ENCODE results near the gene DDX41.
"Not testable (repeated sequence)": the region's sequence is repeated elsewhere in the genome, so short reads cannot be mapped to it uniquely, and the experiment has no call there.

Gene DDX41

GRCh38 chr5:177537389-177538361 is 20.9 kb upstream of the DDX41 start:
- no peak for FAIRE-seq

- FAIRE-seq, result no peak
Observed at GRCh38 chr5:177536386-177536785, 19.6 kb upstream of the DDX41 start.

GRCh38 chr5:177535125-177535524 is 18.4 kb upstream of the DDX41 start:
- FAIRE-seq, result no peak

- FAIRE-seq, result not testable (repeated sequence)
Observed at GRCh38 chr5:177534433-177534832, 17.7 kb upstream of the DDX41 start.

GRCh38 chr5:177531209-177531940 is 14.6 kb upstream of the DDX41 start:
- FAIRE-seq, result no peak

GRCh38 chr5:177530638-177531037 is 13.9 kb upstream of the DDX41 start:
- no peak for FAIRE-seq

GRCh38 chr5:177529247-177530203 is 12.8 kb upstream of the DDX41 start:
- FAIRE-seq, result no peak

GRCh38 chr5:177528631-177529030 is 11.9 kb upstream of the DDX41 start:
- no peak for FAIRE-seq

- no peak for FAIRE-seq
Observed at GRCh38 chr5:177527595-177527994, 10.8 kb upstream of the DDX41 start.

GRCh38 chr5:177526791-177527190 is 10.0 kb upstream of the DDX41 start:
- no peak for FAIRE-seq

GRCh38 chr5:177526191-177526590 is 9.4 kb upstream of the DDX41 start:
- FAIRE-seq, result no peak

GRCh38 chr5:177524941-177525655 is 8.3 kb upstream of the DDX41 start:
- FAIRE-seq, result no peak

- FAIRE-seq, result no peak
Observed at GRCh38 chr5:177524539-177524900, 7.8 kb upstream of the DDX41 start.

- FAIRE-seq, result no peak
Observed at GRCh38 chr5:177523711-177524538, 7.2 kb upstream of the DDX41 start.

GRCh38 chr5:177520916-177521513 is 4.3 kb upstream of the DDX41 start:
- FAIRE-seq, result no peak

- no peak for FAIRE-seq
Observed at GRCh38 chr5:177520271-177520670, 3.5 kb upstream of the DDX41 start.

- no peak for FAIRE-seq
Observed at GRCh38 chr5:177519463-177520235, 2.9 kb upstream of the DDX41 start.

- no peak for FAIRE-seq
Observed at GRCh38 chr5:177515580-177515979, 1.2 kb downstream of the DDX41 start.

- FAIRE-seq, result no peak
Observed at GRCh38 chr5:177514541-177514940, 2.2 kb downstream of the DDX41 start.

- no peak for FAIRE-seq
Observed at GRCh38 chr5:177513500-177513899, 3.3 kb downstream of the DDX41 start.
